H1 (cell line): ENCODE results near the gene ZNF277. TPM values are rescaled to one million over a fixed set of nuclear protein-coding genes. Genes with fewer than 3 reads are reported as not detected.

Experiments
- CTCF ChIA-PET: fragments of 300-600 bp; sonication (Branson Sonifier 250); formaldehyde crosslinking; loops from one replicate; lab custom pipeline; 2021; ENCODE audit not compliant: partially characterized antibody; lab: Charles Lee
- POLR2A ChIA-PET: fragments of 300-600 bp; sonication (Branson Sonifier 250); formaldehyde crosslinking; loops from one replicate; lab custom pipeline; 2021; ENCODE audit warnings: inconsistent platforms; ENCODE audit not compliant: partially characterized antibody; lab: Charles Lee
- DNase-seq, 2 experiments: peaks; one replicate each; pipeline versions ENCODE4 v3.0.0 to v3.0.0-alpha.2; 2010 to 2022; ENCODE audit warnings: low spot score in 2 of 2, low read depth in 1 of 2, mixed read lengths in 1 of 2
- FAIRE-seq: peaks from 2 replicates; lab custom pipeline; 2011; peaks lifted over from hg19 to GRCh38; lab: Jason Lieb, UNC
- H2AFZ ChIP-seq: 2 replicates; pipeline ENCODE4 v1.8.1; 2012; ENCODE audit warnings: low read length, inconsistent platforms
- H2AK5ac ChIP-seq: 2 replicates; pipeline ENCODE4 v1.6.1; 2013; ENCODE audit warnings: low read depth, low read length
- H2BK120ac ChIP-seq: replicated peaks from 2 replicates; pipeline ENCODE3; 2013; ENCODE audit warnings: low read depth, low read length, inconsistent platforms
- H2BK12ac ChIP-seq: 2 replicates; pipeline ENCODE4 v1.6.1; 2013; ENCODE audit warnings: low read depth, low read length
- H2BK15ac ChIP-seq: 2 replicates; pipeline ENCODE4 v1.6.1; 2013; ENCODE audit warnings: low read length
- H2BK20ac ChIP-seq: 2 replicates; pipeline ENCODE4 v1.6.1; 2013; ENCODE audit warnings: low read length
- H2BK5ac ChIP-seq: 2 replicates; pipeline ENCODE4 v1.6.1; 2013; ENCODE audit warnings: low read depth, low read length
- H3K14ac ChIP-seq: 2 replicates; pipeline ENCODE4 v1.6.1; 2013; ENCODE audit warnings: inconsistent platforms; ENCODE audit not compliant: insufficient read length
- H3K18ac ChIP-seq: 2 replicates; pipeline ENCODE4 v1.6.1; 2013; ENCODE audit warnings: low read length; ENCODE audit errors: extremely low read depth
- H3K23ac ChIP-seq: 2 replicates; pipeline ENCODE4 v1.6.1; 2013; ENCODE audit warnings: inconsistent platforms; ENCODE audit not compliant: insufficient read length
- H3K23me2 ChIP-seq: 2 replicates; pipeline ENCODE4 v1.6.1; 2013; ENCODE audit warnings: low read depth, low read length
- H3K27ac ChIP-seq: 2 replicates; pipeline ENCODE4 v1.6.1; 2011; ENCODE audit warnings: low read depth, low read length, inconsistent platforms
- H3K27me3 ChIP-seq, 4 experiments: replicated peaks in 1 of 4; 1 replicate in 1 of 4; 2 replicates in 3 of 4; pipeline versions ENCODE4 v1.6.1 to v1.8.1; 2011 to 2013; ENCODE audit warnings: low read length in 3 of 4, mild to moderate bottlenecking in 3 of 4, inconsistent platforms in 2 of 4, mixed read lengths in 2 of 4, moderate library complexity in 1 of 4; ENCODE audit not compliant: control insufficient read depth in 3 of 4, insufficient read depth in 3 of 4; ENCODE audit errors: extremely low read depth in 1 of 4
- H3K36me3 ChIP-seq, 4 experiments: 2 replicates each; pipeline versions ENCODE4 v1.6.1 to v1.8.1; 2011 to 2013; ENCODE audit warnings: mild to moderate bottlenecking in 4 of 4, low read length in 3 of 4, moderate library complexity in 2 of 4, control low read depth in 1 of 4, inconsistent platforms in 1 of 4; ENCODE audit not compliant: insufficient read depth in 4 of 4, control insufficient read depth in 2 of 4
- H3K4ac ChIP-seq: replicated peaks from 2 replicates; pipeline ENCODE3; 2013; ENCODE audit warnings: low read length, low read depth, mixed read lengths, inconsistent platforms; ENCODE audit not compliant: insufficient read length
- H3K4me1 ChIP-seq, 4 experiments: replicated peaks in 1 of 4; 1 replicate in 1 of 4; 2 replicates in 3 of 4; pipeline versions ENCODE4 v1.6.1 to v1.8.1; 2011 to 2013; ENCODE audit warnings: low read length in 3 of 4, inconsistent platforms in 2 of 4, mixed read lengths in 1 of 4; ENCODE audit not compliant: insufficient read depth in 4 of 4, control insufficient read depth in 3 of 4
- H3K4me2 ChIP-seq, 2 experiments: 2 replicates each; pipeline versions ENCODE4 v1.6.1 to v1.8.1; 2011 to 2013; ENCODE audit warnings: low read depth in 2 of 2, low read length in 2 of 2, control low read depth in 1 of 2, inconsistent platforms in 1 of 2, mild to moderate bottlenecking in 1 of 2; ENCODE audit not compliant: insufficient read depth in 1 of 2
- H3K4me3 ChIP-seq, 4 experiments: fragments of 200-600, 300-600 bp in 1 of 4; sonication (generic), shearing (Covaris generic), sonication (Bioruptor Twin) in 1 of 4; 2 replicates each; pipeline versions ENCODE4 v1.5.1 to v1.8.1; 2011 to 2016; ENCODE audit warnings: low read length in 4 of 4, low read depth in 3 of 4, control low read depth in 2 of 4, inconsistent platforms in 2 of 4, mild to moderate bottlenecking in 2 of 4, mixed read lengths in 1 of 4, moderate library complexity in 1 of 4; ENCODE audit not compliant: insufficient read depth in 2 of 4; ENCODE audit errors: extremely low read depth in 1 of 4
- H3K56ac ChIP-seq: replicated peaks from 2 replicates; pipeline ENCODE3; 2013; ENCODE audit warnings: low read depth, mild to moderate bottlenecking, mixed read lengths, low read length, inconsistent platforms; ENCODE audit not compliant: insufficient read length
- H3K79me1 ChIP-seq: 2 replicates; pipeline ENCODE4 v1.6.1; 2013; ENCODE audit warnings: low read depth, low read length, control low read depth
- H3K79me2 ChIP-seq, 2 experiments: 2 replicates each; pipeline versions ENCODE4 v1.6.1 to v1.8.1; 2012 to 2013; ENCODE audit warnings: low read length in 2 of 2, mild to moderate bottlenecking in 2 of 2, inconsistent platforms in 1 of 2; ENCODE audit not compliant: insufficient read depth in 2 of 2, control insufficient read depth in 1 of 2
- H3K9ac ChIP-seq, 4 experiments: replicated peaks in 1 of 4; 1 replicate in 1 of 4; 2 replicates in 3 of 4; pipeline versions ENCODE4 v1.6.1 to v1.8.1; 2011 to 2013; ENCODE audit warnings: low read depth in 3 of 4, low read length in 3 of 4, control low read depth in 2 of 4, mild to moderate bottlenecking in 2 of 4, moderate library complexity in 2 of 4, inconsistent platforms in 1 of 4; ENCODE audit errors: extremely low read depth in 1 of 4
- H3K9me3 ChIP-seq, 2 experiments: 2 replicates each; pipeline versions ENCODE4 v1.6.1 to v1.8.1; 2012 to 2013; ENCODE audit warnings: mild to moderate bottlenecking in 2 of 2, moderate library complexity in 2 of 2, control low read depth in 1 of 2, inconsistent platforms in 1 of 2, low read depth in 1 of 2, low read length in 1 of 2, mixed read lengths in 1 of 2; ENCODE audit not compliant: insufficient read depth in 2 of 2
- H4K20me1 ChIP-seq, 2 experiments: replicated peaks in 1 of 2; 2 replicates each; pipeline versions ENCODE3 to v1.8.1; 2011 to 2013; ENCODE audit warnings: inconsistent platforms in 2 of 2, low read length in 2 of 2, mild to moderate bottlenecking in 1 of 2; ENCODE audit not compliant: insufficient read depth in 2 of 2, control insufficient read depth in 1 of 2
- H4K5ac ChIP-seq: 2 replicates; pipeline ENCODE4 v1.6.1; 2013; ENCODE audit warnings: low read length, low read depth, mixed read lengths, inconsistent platforms; ENCODE audit not compliant: insufficient read length
- H4K8ac ChIP-seq: 2 replicates; pipeline ENCODE4 v1.8.0; 2013; ENCODE audit warnings: mild to moderate bottlenecking, moderate library complexity, low read length, inconsistent platforms; ENCODE audit not compliant: insufficient read depth; ENCODE audit errors: extremely low read depth
- H4K91ac ChIP-seq: replicated peaks from 2 replicates; pipeline ENCODE3; 2013; ENCODE audit warnings: low read length, mixed read lengths, inconsistent platforms; ENCODE audit not compliant: insufficient read length
- ASH2L ChIP-seq: fragments of 200-600, 300-600 bp; sonication (generic); IDR thresholded peaks from one replicate; pipeline ENCODE4 v1.7.1; 2017; ENCODE audit warnings: low read length
- BCL11A ChIP-seq, 2 experiments: IDR thresholded peaks; one replicate each; pipeline ENCODE4 v1.6.1; 2011; ENCODE audit warnings: low read depth in 2 of 2, low read length in 2 of 2, mild to moderate bottlenecking in 2 of 2
- CEBPB ChIP-seq: IDR thresholded peaks from 2 replicates; pipeline ENCODE4 v1.6.1; 2012; ENCODE audit warnings: low read depth, low read length
- E2F6 ChIP-seq: IDR thresholded peaks from 2 replicates; pipeline ENCODE4 v1.6.1; 2012; ENCODE audit warnings: inconsistent platforms
- EGR1 ChIP-seq: IDR thresholded peaks from 2 replicates; pipeline ENCODE4 v1.6.1; 2011; ENCODE audit warnings: low read depth, low read length, borderline replicate concordance
- SP2 ChIP-seq: IDR thresholded peaks from 2 replicates; pipeline ENCODE4 v1.6.1; 2012; ENCODE audit warnings: mild to moderate bottlenecking, low read length, inconsistent platforms
- SP4 ChIP-seq: IDR thresholded peaks from 2 replicates; pipeline ENCODE4 v1.6.1; 2012; ENCODE audit warnings: low read length, inconsistent platforms
- SRF ChIP-seq: IDR thresholded peaks from 2 replicates; pipeline ENCODE4 v1.6.1; 2011; ENCODE audit warnings: mild to moderate bottlenecking, low read depth, low read length, moderate library complexity
- SUZ12 ChIP-seq: fragments of 200-600 bp; sonication (generic); IDR thresholded peaks from 2 replicates; pipeline ENCODE4 v1.6.1; 2012; ENCODE audit warnings: mild to moderate bottlenecking, inconsistent platforms, low read length, moderate library complexity, mixed read lengths
- TEAD4 ChIP-seq: IDR thresholded peaks from 2 replicates; pipeline ENCODE4 v1.6.1; 2012; ENCODE audit warnings: low read depth, low read length, inconsistent platforms, mixed read lengths
- WGBS, 2 experiments: shearing (Covaris generic) in 1 of 2; methylation state at CpG; one replicate each; pipeline versions ENCODE4 v1.1.6 to v1.1.7; 2013 to 2015; ENCODE audit warnings: low lambda C conversion rate in 2 of 2, mixed read lengths in 2 of 2, inconsistent platforms in 1 of 2, low coverage in 1 of 2, missing lambda C conversion rate in 1 of 2; ENCODE audit not compliant: insufficient replicate concordance in 2 of 2, insufficient coverage in 1 of 2, insufficient read length in 1 of 2; ENCODE audit errors: extremely low coverage in 1 of 2, missing lambda C conversion rate in 1 of 2; 5-methylcytosine and 5-hydroxymethylcytosine counted together
- polyA plus RNA-seq, 7 experiments: library from polyadenylated mRNA; depleted of rRNA in 3 of 7; stranded (reverse) in 5 of 7; unstranded in 2 of 7; fragments of >200 nt in 5 of 7; fragments of 200-250 nt in 2 of 7; gene quantifications; 1 replicate in 5 of 7; 2 replicates in 1 of 7; 4 replicates in 1 of 7; pipeline versions ENCODE4 v1.2.1 to v1.2.3, GENCODE V29; 2011 to 2013; ENCODE audit warnings: missing spikeins in 2 of 7, mixed read lengths in 2 of 7
- total RNA-seq: library from RNA; stranded (reverse); fragmentation: NEBNext Ultra II Directional; extraction: Animal tissue kit (Norgen Biotek cat#: 25700); gene quantifications from 2 replicates; pipeline ENCODE4 v1.2.1, GENCODE V29; 2021

The ZNF277 gene
- total and polyA plus RNA-seq, 2 of the 8 experiments (the other 6 are each of a cell fraction or from before 2014, with no cell fraction given), result 5.1 to 21.7 TPM

GRCh38 chr7:112232212-112232978 lies 25.9 kb downstream of the ZNF277 start:
- no peaks in the 10 kb centered on the region for H3K23me2 ChIP-seq
- TF ChIP-seq EGR1, result no peak
- no peak for TF ChIP-seq TEAD4
- TF ChIP-seq ASH2L, result no peak
- no peak for TF ChIP-seq E2F6
- no peak for TF ChIP-seq SP2
- TF ChIP-seq SP4, result no peak
- TF ChIP-seq BCL11A (IDR thresholded peaks at IDR 0.05; ENCODE audit: low read depth in 2 of 2, low read length in 2 of 2), result no peak
- no peak for TF ChIP-seq SRF
- no peak for TF ChIP-seq SUZ12
- TF ChIP-seq CEBPB, result no peak
- no peak overlapping the region for H3K18ac ChIP-seq
- H4K91ac ChIP-seq, result no peak overlapping the region
- H4K8ac ChIP-seq, result no peak overlapping the region
- H3K36me3 ChIP-seq, result no peaks in the 10 kb centered on the region
- no peak overlapping the region for H3K23ac ChIP-seq
- no peaks in the 10 kb centered on the region for H3K9me3 ChIP-seq
- no peak overlapping the region for H3K14ac ChIP-seq
- no peaks in the 10 kb centered on the region; the same call in 1 of the 2 replicates for H3K79me1 ChIP-seq
- H4K5ac ChIP-seq, result no peak overlapping the region
- no peak overlapping the region for H3K4me2 ChIP-seq
- peaks cover 0 to 2% of the 10 kb centered on the region in 2 experiments for H4K20me1 ChIP-seq
- no peak overlapping the region for H2BK20ac ChIP-seq
- CTCF ChIA-PET, result no interaction called here
- peaks cover 0 to 45% of the 10 kb centered on the region in 2 experiments; a peak in 2 of 4 replicates for H3K79me2 ChIP-seq
- no peak overlapping the region for H3K56ac ChIP-seq
- POLR2A ChIA-PET, result no interaction called here
- no peaks in the 10 kb centered on the region for H3K27me3 ChIP-seq
- no peak overlapping the region for H2AFZ ChIP-seq
- H2BK15ac ChIP-seq, result no peak overlapping the region
- no peak overlapping the region for H3K4ac ChIP-seq
- DNase-seq (no peak), FAIRE-seq (no peak)
- no peak overlapping the region for H3K9ac ChIP-seq
- H2BK12ac ChIP-seq, result no peak overlapping the region
- H2BK5ac ChIP-seq, result no peak overlapping the region
- no peak overlapping the region for H3K27ac ChIP-seq
- no peaks in the 10 kb centered on the region for H3K4me1 ChIP-seq
- 85% methylated on average over 4 of the region's 4 CpGs; no CpG with 5 or more reads in 1 of the 2 experiments for WGBS, 2 experiments
- no peak overlapping the region for H2BK120ac ChIP-seq
- no peak overlapping the region for H2AK5ac ChIP-seq
- no peak overlapping the region for H3K4me3 ChIP-seq
